NB4 (cell line): ENCODE measurements around the gene CD3E.

ENCODE experiments used
- CTCF ChIP-seq: IDR thresholded peaks from one replicate; pipeline ENCODE4 v1.5.1; 2012; ENCODE audit warnings: low read depth, low read length
- POLR2A ChIP-seq: IDR thresholded peaks from 2 replicates; pipeline ENCODE4 v1.6.1; 2011; ENCODE audit warnings: mild to moderate bottlenecking; ENCODE audit not compliant: insufficient read length; ENCODE audit errors: extremely low read depth
- TF ChIP-seq, protein P1 (sequence below): IDR thresholded peaks from 2 replicates; pipeline ENCODE4 v1.6.1; 2011; ENCODE audit warnings: low read depth, low read length

DNA sequence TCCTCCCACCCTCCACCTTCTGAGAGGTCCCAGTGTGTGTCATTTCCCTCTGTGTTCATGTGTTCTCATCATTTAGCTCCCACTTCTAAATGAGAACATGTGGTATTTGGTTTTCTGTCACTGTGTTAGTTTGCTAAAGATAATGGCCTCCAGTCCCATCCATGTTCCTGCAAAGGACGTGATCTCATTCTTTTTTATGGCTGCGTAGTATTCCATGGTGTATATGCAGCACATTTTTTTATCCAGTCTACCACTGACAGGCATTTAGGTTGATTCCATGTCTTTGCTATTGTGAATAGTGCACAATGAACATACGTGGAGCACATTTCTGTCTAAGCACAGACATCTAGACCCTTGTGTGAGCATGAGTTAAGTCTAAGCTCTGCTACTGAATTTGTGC is 5.7 kb downstream of the CD3E start:
- no peak for TF ChIP-seq CTCF
- TF ChIP-seq POLR2A, result no peak
- TF ChIP-seq, protein P1, sequence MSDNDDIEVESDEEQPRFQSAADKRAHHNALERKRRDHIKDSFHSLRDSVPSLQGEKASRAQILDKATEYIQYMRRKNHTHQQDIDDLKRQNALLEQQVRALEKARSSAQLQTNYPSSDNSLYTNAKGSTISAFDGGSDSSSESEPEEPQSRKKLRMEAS, result no peak
